Muscle of back (tissue), 11 donors: ENCODE measurements around the gene PFKP. TPM values are rescaled to one million over a fixed set of nuclear protein-coding genes. Genes with fewer than 3 reads are reported as not detected.

Source experiments
- DNase-seq, 3 donors: peaks; one replicate each; pipeline versions ENCODE4 v3.0.0 to v3.0.0-alpha.2; 2013
- polyA plus RNA-seq, 10 donors: library from polyadenylated mRNA; unstranded; fragments of 120-200 nt; gene quantifications; one replicate each; pipeline ENCODE4 v1.2.1, GENCODE V29; 2013; ENCODE audit not compliant: insufficient read length in 10 of 10

PFKP gene
- polyA plus RNA-seq, 10 donors: 14.5 to 27.3 (median 18.8) TPM

- DNase-seq: no peak
Observed at GRCh38 chr10:3132036-3133025, 65.0 kb downstream of the PFKP start.

GRCh38 chr10:3133948-3134347, 66.6 kb downstream of the PFKP start:
- no peak for DNase-seq

GRCh38 chr10:3135006-3135405, 67.7 kb downstream of the PFKP start:
- no peak for DNase-seq

- peak; percentile 56 to 87 (median 83) for DNase-seq
Observed at GRCh38 chr10:3136336-3136735, 69.0 kb downstream of the PFKP start.

- peak; percentile 79 to 93 (median 88) for DNase-seq
Observed at GRCh38 chr10:3136763-3137611, 69.6 kb downstream of the PFKP start.

- DNase-seq: no peak
Observed at GRCh38 chr10:3137958-3138726, 70.8 kb downstream of the PFKP start.

- DNase-seq: no peak
Observed at GRCh38 chr10:3139216-3139910, 72.0 kb downstream of the PFKP start.

GRCh38 chr10:3140280-3140679, 72.9 kb downstream of the PFKP start:
- no peak for DNase-seq

GRCh38 chr10:3141351-3142005, 74.1 kb downstream of the PFKP start:
- no peak for DNase-seq

GRCh38 chr10:3142146-3142875, 75.0 kb downstream of the PFKP start:
- DNase-seq: peak in 1 of 3 donors; percentile 44

GRCh38 chr10:3143366-3143765, 76.0 kb downstream of the PFKP start:
- no peak for DNase-seq

- DNase-seq: no peak
Observed at GRCh38 chr10:3143791-3144434, 76.6 kb downstream of the PFKP start.

- DNase-seq: no peak
Observed at GRCh38 chr10:3145366-3145765, 78.0 kb downstream of the PFKP start.

- no peak for DNase-seq
Observed at GRCh38 chr10:3146289-3146688, 78.9 kb downstream of the PFKP start.

GRCh38 chr10:3147117-3147820, 79.9 kb downstream of the PFKP start:
- DNase-seq: no peak

GRCh38 chr10:3148041-3148440, 80.7 kb downstream of the PFKP start:
- DNase-seq: no peak

GRCh38 chr10:3148994-3149393, 81.6 kb downstream of the PFKP start:
- no peak for DNase-seq

GRCh38 chr10:3149918-3150317, 82.6 kb downstream of the PFKP start:
- no peak for DNase-seq

GRCh38 chr10:3150366-3150765, 83.0 kb downstream of the PFKP start:
- DNase-seq: no peak
